NCI-H345 (cell line): ENCODE results near the gene FGFRL1.

ENCODE experiments used
- DNase-seq: peaks from one replicate; lab custom pipeline; 2025; lab: John Stamatoyannopoulos, UW

FGFRL1 gene

DNA sequence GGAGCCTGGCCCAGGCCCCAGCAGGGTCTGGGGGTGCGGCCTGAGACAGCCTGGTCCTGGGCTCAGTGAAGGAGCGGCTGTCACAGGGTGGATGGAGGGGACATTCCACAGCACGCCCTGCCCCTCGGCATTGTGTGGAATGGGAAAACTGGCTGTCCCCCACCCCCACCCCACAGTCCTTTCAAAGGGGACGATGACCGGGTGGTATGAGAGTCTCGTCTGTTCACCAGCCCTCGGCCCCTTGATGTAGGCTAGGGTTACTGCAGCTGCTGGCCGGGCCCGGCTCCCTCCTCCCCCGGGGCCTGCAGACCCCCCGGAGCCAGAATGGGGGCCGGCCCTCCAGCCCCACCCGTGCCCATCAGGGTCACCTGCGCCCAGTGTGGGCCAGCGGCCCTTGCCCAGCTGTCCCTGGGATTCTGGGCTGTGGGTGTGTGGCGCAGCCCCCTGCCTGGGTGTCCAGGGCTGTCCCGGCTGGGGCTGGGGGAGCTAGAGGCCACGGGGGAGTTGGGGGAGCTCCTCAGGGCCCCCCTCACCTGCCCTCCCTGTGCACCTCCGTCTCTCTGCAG is 11.7 kb downstream of the FGFRL1 start:
- no peak for DNase-seq

DNA sequence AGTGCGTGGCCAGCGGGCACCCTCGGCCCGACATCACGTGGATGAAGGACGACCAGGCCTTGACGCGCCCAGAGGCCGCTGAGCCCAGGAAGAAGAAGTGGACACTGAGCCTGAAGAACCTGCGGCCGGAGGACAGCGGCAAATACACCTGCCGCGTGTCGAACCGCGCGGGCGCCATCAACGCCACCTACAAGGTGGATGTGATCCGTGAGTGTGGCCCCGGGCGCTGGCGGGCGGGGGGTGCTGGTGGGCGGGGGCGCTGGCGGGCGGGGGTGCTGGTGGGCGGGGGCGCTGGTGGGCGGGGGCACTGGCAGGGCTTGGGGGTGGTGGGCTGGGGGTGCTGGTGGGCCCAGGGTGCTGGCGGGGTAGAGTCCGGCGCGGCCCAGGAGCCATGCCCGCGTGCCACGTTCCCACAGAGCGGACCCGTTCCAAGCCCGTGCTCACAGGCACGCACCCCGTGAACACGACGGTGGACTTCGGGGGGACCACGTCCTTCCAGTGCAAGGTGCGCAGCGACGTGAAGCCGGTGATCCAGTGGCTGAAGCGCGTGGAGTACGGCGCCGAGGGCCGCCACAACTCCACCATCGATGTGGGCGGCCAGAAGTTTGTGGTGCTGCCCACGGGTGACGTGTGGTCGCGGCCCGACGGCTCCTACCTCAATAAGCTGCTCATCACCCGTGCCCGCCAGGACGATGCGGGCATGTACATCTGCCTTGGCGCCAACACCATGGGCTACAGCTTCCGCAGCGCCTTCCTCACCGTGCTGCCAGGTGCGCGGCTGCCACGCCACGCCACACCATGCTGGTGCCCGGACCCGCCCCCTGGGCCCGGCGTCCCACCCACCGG is 12.7 kb downstream of the FGFRL1 start:
- no peak for DNase-seq

DNA sequence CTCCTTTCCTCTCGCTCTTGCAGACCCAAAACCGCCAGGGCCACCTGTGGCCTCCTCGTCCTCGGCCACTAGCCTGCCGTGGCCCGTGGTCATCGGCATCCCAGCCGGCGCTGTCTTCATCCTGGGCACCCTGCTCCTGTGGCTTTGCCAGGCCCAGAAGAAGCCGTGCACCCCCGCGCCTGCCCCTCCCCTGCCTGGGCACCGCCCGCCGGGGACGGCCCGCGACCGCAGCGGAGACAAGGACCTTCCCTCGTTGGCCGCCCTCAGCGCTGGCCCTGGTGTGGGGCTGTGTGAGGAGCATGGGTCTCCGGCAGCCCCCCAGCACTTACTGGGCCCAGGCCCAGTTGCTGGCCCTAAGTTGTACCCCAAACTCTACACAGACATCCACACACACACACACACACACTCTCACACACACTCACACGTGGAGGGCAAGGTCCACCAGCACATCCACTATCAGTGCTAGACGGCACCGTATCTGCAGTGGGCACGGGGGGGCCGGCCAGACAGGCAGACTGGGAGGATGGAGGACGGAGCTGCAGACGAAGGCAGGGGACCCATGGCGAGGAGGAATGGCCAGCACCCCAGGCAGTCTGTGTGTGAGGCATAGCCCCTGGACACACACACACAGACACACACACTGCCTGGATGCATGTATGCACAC is 13.6 kb downstream of the FGFRL1 start:
- no peak for DNase-seq

GRCh38 chr4:1026115-1026514 is 14.7 kb downstream of the FGFRL1 start:
- no peak for DNase-seq

DNA sequence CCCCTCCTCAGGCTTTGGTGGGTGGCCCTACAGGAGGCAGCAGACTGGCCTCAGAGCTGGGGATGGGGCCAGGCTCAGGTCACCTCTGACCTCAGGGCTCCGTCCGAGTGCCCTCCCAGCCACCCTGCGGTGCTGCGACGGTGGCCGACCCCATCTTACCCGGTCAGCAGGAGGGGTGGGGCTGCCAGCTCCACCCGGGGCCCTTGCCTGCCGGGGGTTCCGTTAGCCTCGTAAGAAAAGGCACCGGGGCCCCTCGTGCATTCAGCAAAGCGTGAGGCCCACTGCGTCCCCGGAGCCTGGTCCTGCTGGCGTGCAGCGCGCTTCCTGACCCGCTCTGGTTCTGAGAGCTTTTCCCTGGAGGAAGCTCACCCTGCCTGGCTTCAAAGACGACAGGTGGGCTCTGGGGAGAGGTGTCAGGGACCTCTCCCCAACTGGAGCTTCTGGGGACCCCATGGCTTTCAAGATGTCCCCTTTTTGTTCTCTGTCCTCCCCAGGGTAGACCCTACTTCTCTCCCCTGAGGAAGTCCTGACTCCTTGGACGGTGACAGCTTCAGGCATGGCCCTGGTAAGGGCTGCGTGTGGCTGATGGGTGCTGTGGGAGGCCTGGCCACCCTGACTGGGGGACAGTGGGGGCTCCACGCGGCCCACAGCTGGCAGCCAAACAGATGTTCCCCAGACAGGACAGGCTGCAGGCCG is 15.9 kb downstream of the FGFRL1 start:
- no peak for DNase-seq

DNA sequence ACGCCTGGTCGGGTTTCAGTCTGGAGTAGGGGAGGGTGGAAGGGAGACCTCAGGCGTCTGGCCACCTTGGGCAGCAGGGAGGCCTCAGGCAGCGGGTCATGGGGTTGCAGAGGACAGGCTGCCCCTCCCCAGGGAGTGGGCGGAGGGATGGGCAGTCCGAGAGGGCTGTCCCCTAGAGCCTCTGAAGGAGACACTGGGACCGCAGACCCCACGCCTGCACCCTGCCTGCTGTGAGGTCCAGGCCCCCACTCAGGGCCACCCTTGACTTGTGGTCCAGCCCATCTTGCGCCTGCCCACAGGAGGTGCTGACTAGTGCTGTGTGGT is 16.5 kb downstream of the FGFRL1 start:
- no peak for DNase-seq

GRCh38 chr4:1028574-1029220 is 17.3 kb downstream of the FGFRL1 start:
- no peak for DNase-seq

DNA sequence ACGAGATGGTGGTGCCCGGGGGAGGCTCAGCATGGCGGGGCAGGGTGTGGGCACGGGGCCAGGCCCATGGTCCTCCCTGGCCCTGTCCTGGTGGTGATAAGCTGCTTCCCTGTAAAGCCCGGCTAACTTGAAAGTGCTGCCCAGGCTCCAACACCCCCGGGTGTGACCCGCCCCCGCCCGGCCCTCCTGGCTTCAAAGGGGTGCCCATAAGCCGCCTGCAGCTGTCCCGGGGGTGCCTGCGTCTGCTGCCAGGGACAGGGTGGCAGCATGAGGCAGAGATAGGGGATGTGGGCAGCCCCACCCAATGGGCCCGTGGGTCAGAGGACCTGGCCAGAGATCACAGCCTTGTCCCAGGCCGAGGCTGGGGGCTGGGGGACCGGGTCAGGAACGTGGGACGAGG is 18.1 kb downstream of the FGFRL1 start:
- no peak for DNase-seq

- DNase-seq = no peak
These were observed 18.6 kb downstream of the FGFRL1 start for GRCh38 chr4:1030031-1030430.

DNA sequence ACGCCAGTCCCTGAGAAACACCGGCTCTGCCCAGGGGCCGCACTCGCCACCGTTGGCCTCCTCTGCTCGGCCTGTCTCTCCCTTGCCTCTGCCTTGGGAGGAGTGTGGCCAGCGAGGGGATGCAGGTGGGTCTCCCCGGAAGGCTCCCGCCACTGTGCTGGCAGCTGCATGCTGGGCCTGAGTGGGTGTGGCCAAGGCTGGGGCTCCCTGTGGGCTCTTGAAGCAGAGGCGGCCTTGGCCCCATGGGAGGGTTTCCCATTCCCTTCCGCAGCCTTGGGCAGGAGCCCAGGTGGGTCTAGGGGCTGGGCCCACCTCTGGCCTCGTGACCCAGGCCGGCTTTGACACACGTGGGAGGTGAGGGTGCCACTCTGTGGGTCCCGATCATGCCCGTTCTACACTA is 19.1 kb downstream of the FGFRL1 start:
- no peak for DNase-seq

DNA sequence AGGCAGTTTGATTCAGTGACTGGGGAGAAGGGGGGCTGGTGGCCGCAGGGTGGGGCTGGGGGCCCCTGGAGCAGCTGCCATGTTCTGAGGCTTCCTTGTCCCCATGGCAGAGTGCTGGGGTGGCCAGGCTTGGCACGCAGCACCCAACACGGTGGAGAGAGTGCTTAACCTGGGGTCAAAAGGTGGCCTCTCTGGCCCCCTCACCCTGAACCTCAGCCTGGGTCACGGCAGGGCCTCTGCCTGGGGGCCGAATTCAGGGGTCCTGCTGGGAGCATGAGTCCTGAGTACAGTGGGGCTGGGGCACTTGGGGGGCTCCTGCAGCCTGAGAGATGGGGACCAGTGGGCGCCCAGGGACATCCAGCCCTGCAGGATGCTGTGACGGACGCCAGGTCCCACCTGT is 19.9 kb downstream of the FGFRL1 start:
- DNase-seq = no peak

- DNase-seq = no peak
These were observed 20.8 kb downstream of the FGFRL1 start for GRCh38 chr4:1031956-1032795.

DNA sequence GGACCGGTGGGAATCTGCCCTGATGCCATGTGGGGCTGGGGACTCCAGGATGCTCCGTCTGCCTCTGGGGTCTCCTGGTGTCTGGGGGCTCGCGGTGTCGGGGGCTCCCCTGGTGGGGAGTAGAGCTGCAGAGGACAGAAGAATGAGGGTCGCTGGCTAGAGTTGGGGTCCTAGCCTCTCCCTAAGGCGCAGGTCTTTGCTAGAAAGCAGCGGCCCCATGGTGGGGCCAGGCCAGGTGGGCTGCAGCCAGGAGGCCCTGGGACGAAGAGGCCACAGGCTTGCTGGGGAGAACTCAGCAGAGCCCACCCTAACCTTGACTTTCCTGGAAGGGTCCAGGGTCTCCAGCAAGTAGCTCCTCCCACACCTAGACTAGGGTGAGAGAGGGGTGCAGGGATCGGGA is 21.4 kb downstream of the FGFRL1 start:
- DNase-seq = no peak

GRCh38 chr4:1033840-1034551 is 22.6 kb downstream of the FGFRL1 start:
- no peak for DNase-seq

DNA sequence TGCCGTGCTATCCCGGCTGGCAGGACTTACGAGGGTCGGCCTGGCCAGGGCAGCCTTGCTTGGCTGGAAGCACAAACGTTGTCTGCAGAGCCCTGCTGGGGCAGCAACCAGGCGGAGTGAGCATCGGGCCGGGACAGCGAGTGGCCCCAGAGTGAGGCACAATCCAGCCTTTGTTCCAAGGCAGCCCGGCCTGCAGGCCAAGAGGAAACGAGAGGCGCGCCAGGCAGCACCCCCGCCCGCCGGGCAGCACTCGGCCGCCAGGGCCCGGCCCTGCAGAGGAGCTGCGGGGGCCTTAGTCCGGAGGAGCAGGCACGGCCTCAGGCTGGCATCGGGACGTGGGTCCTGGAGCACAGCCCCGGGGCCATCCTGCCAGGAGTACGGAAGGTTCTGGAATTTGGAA is 24.1 kb downstream of the FGFRL1 start:
- no peak for DNase-seq

DNA sequence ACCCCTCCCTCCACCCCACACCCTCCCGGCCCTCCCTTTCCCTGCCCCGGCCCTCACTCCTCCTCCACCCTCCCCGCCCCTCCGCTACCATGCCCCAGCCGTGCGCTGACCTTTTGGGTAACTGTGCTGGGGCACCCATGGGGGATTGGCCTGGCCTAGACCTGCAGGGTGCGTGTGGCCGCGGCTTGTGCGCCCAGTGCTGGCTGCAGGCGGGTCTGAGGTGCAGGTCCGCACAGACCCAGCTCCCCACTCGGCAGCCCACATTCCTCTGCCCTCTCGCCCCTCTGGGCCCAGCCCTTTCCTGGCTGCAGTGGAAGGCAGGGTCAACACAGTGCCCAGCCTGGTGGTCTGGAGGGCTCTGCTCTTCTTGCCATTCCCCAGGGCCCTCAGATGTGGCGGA is 24.7 kb downstream of the FGFRL1 start:
- no peak for DNase-seq

- DNase-seq = no peak
These were observed 25.8 kb downstream of the FGFRL1 start for GRCh38 chr4:1036976-1037810.

DNA sequence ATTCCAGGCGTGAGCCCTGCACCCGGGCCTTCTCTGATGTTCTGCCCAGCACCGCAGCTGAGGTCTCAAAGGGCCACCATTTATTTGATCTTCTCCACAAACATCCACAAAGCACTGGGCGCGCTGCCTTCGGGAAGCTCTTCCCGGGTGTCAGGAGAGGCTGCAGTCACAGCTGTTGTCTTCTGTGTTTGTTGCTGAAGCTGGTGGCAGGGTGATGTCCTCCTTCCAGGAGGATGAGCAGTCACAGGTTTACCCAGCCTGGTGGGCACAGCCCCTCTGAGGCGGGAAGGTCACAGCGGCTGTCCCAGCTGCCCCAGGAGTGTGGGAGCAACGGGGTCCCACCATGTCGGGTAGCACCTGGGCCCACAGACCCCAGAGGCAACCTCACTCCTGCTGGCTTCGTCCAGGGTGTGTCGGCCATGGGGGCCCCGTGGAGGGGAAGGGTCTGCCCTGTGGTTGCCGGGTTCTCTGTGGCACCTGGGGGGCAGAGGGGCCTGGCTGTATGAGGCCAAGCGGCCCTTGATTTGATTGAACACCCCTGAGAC is 27.6 kb downstream of the FGFRL1 start:
- DNase-seq = no peak

DNA sequence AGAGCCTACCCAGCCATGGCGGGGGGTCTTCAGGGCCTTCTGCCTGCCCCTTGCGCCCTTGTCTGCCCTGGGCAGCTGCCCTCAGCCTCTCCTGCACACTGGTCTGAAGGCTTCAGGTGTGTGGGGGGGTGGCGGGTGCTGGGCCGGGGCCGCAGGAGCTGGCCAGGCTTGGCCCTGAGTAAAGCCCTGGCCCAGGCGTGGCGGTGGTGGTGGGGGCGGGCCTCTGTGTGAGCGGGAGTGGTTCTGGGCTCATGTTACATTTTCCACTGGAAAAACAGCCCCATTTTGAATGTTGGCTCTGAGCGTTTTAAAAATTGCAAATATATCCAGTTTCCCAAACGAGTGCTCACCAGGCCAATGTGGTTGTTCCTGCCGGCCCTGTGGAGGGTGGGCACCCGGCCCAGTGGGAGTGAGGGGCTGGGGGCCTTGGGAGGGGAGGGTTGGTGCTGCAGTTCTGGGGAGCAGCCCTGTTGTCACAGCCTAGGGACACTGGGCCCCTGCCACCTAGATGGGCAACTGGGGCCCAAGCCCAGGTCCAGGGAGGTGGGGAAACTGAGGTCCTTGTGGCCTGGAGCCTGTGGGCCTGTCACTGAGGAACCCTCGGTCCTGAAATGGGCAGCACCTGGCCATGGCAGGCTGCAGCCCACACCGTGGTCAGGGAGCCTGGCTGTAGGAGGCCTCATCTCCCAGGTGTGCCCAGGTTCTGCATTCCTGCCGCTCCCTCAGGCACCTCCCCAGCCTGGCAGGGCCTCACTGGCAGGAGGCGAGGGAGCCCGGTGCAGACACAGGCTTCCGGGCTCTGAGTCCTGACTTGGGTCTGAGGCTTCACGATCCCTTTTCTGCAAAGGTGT is 28.3 kb downstream of the FGFRL1 start:
- DNase-seq = no peak
